ENCODE results near the gene INTS11. TPM values are rescaled to one million over a fixed set of nuclear protein-coding genes. Genes with fewer than 3 reads are reported as not detected.

The INTS11 gene
- total RNA-seq, 1 experiment from 2014 or later: 139 TPM

- peak; percentile 61 for DNase-seq
- peak overlapping the region in 1 of 2 experiments; percentile 7; a peak in 1 of 5 replicates for H3K4me3 Mint-ChIP-seq
- no peaks in the 10 kb centered on the region for H3K36me3 Mint-ChIP-seq (ENCODE audit: insufficient read depth in 1 of 3, low read depth in 3 of 3)
These were observed 37.5 kb upstream of the INTS11 start for GRCh38 chr1:1361982-1362423.

More at GRCh38 chr1:1361982-1362423, 37.5 kb upstream of the INTS11 start:
- H2BK5ac ChIP-seq (ENCODE audit: insufficient read length, low read length): no peak overlapping the region
- H3K27ac Mint-ChIP-seq: peak overlapping the region in 2 of 3 experiments; percentile 70 to 82; a peak in 4 of 7 replicates
- no peak overlapping the region for H2BK20ac ChIP-seq (ENCODE audit: low read depth, low read length, poor library complexity, severe bottlenecking)
- H4K5ac ChIP-seq (ENCODE audit: insufficient read length, low read depth, low read length): no peak overlapping the region
- H3K9me3 Mint-ChIP-seq: no peaks in the 10 kb centered on the region; a peak in 2 of 5 replicates
- H3K79me1 ChIP-seq (ENCODE audit: insufficient read depth, low read depth, low read length, poor library complexity, severe bottlenecking): no peaks in the 10 kb centered on the region
- H3K4me1 Mint-ChIP-seq: peaks cover 22 to 42% of the 10 kb centered on the region in 2 experiments
- H3K9ac ChIP-seq (ENCODE audit: extremely low read depth, insufficient read length, low read length): no peak overlapping the region
- peaks cover 39% of the 10 kb centered on the region for H3K27me3 Mint-ChIP-seq (ENCODE audit: low read depth)
- H4K8ac ChIP-seq (replicated peaks; ENCODE audit: insufficient read length, low read depth, low read length): no peak overlapping the region
- TF ChIP-seq CTCF (conservative IDR thresholded peaks at IDR 0.05): peak; percentile 13; the same call in 1 of the 3 replicates
- no CpG with 5 or more reads among the region's 13 CpGs for WGBS (ENCODE audit: extremely low coverage, insufficient read length, low lambda C conversion rate)
- H2AFZ ChIP-seq (ENCODE audit: low read length): no peak overlapping the region
- no peak overlapping the region for H3K4ac ChIP-seq (ENCODE audit: low read depth, low read length)
- H3K18ac ChIP-seq (ENCODE audit: insufficient read length, low read depth, low read length): no peak overlapping the region
- H3T11ph ChIP-seq (ENCODE audit: low read length): no peak overlapping the region
- no peaks in the 10 kb centered on the region for H3K23me2 ChIP-seq (ENCODE audit: insufficient read length, low read depth, low read length, poor library complexity, severe bottlenecking)
- H3K14ac ChIP-seq (ENCODE audit: insufficient read depth, low read length): no peak overlapping the region
- H3K4me1 ChIP-seq (ENCODE audit: insufficient read depth, low read length): peaks cover 2% of the 10 kb centered on the region; the same call in 1 of the 2 replicates
- no peak overlapping the region for H3K23ac ChIP-seq (ENCODE audit: insufficient read length, low read depth, low read length)
- H3K4me2 ChIP-seq (ENCODE audit: insufficient read depth, insufficient read length, low read length): no peak overlapping the region
- no peak overlapping the region for H2BK12ac ChIP-seq (ENCODE audit: insufficient read length, low read depth, low read length)
- H3K27ac ChIP-seq (ENCODE audit: insufficient read length, low read depth, low read length): no peak overlapping the region
- no peaks in the 10 kb centered on the region for H4K20me1 ChIP-seq (ENCODE audit: control insufficient read depth, insufficient read depth, insufficient read length)
- no peak overlapping the region for H2BK120ac ChIP-seq (ENCODE audit: low read depth, low read length, poor library complexity, severe bottlenecking)
- H4K91ac ChIP-seq (ENCODE audit: insufficient read length, low read depth, low read length): no peak overlapping the region
- no peak overlapping the region for H2BK15ac ChIP-seq (ENCODE audit: low read depth, low read length)
- no peaks in the 10 kb centered on the region for H3K27me3 ChIP-seq (ENCODE audit: insufficient read depth, low read length)
- H3K9me3 ChIP-seq (ENCODE audit: control insufficient read depth, low read depth, low read length): peaks cover 14% of the 10 kb centered on the region
- H3K79me2 ChIP-seq (ENCODE audit: insufficient read depth, low read length): no peaks in the 10 kb centered on the region
- no peak overlapping the region for H3K56ac ChIP-seq (ENCODE audit: insufficient read length, low read depth, low read length)
- no peak overlapping the region for H2AK5ac ChIP-seq (ENCODE audit: insufficient read length, low read length)
